ENCODE results near the gene KRTAP17-1.
"Not testable (repeated sequence)": the region's sequence is repeated elsewhere in the genome, so short reads cannot be mapped to it uniquely, and the experiment has no call there.

The KRTAP17-1 gene

GRCh38 chr17:41315204-41315794 is at the start of gene KRTAP17-1:
Gene KRTAP17-1, minus strand, starts transcription at chr17:41315710. Its CDS starts 60 bp downstream, at chr17:41315650.
- no peak for DNase-seq

DNA sequence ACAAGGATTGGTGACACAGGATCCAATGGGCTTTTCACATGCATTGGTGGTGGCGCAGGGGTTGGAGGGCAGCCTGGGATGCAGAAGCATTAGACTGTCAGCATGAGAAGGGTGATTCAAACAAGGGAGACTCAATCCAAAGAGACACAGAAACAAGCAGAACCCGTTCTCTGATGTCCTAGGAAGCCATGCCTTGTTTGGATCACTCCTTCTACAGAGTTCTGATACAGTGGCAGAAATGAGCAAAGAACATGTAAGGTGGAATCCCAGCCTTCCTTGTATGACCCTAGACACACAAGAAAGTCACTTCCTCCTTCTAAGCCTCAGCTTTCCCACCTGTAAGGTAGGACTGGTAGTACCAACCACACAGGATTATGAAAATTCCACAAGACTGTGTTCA is 48.4 kb upstream of the KRTAP17-1 start:
- DNase-seq, result no peak

GRCh38 chr17:41360296-41360995 is 44.9 kb upstream of the KRTAP17-1 start:
- no peak for DNase-seq

- no peak for DNase-seq
Observed at GRCh38 chr17:41354536-41354935, 39.0 kb upstream of the KRTAP17-1 start.

GRCh38 chr17:41352597-41353366 is 37.3 kb upstream of the KRTAP17-1 start:
- no peak for DNase-seq

- no peak for DNase-seq
Observed at GRCh38 chr17:41351177-41351576, 35.7 kb upstream of the KRTAP17-1 start.

DNA sequence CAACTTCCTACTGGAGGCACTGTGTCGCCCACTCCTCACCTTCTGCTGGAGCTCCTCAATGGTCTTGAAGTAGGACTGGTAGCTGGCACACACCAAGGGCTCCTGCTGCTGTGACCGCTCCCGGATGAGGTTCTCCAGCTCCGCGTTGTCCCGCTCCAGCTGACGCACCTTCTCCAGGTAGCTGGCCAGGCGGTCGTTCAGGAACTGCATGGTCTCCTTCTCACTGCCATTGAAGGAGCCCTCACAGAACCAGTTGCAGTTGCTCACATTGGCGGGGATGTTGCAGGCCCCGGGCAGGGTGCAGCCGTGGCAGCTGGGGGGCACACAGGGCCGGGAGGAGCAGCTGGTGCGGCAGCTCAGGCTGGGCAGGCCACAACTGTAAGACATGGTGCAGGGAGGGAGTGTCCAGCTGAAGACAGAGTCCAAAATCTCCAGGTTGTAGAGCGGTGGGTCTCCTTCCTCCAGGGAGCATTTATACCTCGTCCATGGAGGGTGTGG is 34.9 kb upstream of the KRTAP17-1 start, which contains the start of gene KRT33A:
Gene KRT33A, minus strand, starts transcription at position 448 of the 498 bp plus-strand sequence. Its CDS starts 61 bp downstream, at position 387.
- not testable (repeated sequence) for DNase-seq

GRCh38 chr17:41347869-41348760 is 32.6 kb upstream of the KRTAP17-1 start:
- DNase-seq, result no peak

DNA sequence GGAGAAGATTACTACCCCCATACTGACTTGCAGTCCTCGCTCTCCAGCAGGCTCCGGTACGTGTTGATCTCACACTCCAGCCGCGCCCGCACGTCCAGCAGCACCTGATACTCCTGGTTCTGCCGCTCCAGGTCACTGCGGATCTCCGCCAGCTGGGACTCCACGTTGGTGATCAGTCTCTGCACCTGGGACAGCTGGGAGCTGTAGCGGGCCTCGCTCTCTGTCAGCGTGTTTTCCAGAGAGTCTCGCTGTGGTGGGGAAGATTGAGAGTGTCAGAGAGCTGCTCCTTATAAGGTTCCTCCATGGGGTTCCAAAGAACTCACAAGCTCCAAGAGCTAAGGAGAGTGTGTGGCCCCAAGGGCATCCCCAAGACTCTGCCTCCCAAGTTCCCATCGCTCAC is 30.9 kb upstream of the KRTAP17-1 start:
- DNase-seq, result not testable (repeated sequence)

DNA sequence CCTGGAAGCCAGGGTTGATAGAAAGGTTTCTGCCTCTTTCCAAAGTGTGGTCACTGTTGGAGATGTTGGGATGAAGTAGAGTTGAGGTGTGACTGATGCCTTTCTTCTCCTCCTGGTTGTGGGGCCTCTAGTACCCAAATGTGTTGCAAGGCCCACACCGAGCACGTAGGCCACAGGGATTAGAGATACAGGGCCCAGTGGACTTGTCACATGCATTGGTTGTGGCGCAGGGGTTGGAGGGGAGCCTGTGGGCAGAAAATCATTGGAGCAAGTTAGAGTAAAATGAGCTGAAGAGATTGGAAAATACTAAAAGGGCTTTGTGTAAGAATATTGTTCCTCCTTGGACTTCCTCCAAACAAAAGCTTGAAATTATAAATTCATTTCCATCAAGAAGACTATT is 30.5 kb upstream of the KRTAP17-1 start:
- DNase-seq, result no peak

DNA sequence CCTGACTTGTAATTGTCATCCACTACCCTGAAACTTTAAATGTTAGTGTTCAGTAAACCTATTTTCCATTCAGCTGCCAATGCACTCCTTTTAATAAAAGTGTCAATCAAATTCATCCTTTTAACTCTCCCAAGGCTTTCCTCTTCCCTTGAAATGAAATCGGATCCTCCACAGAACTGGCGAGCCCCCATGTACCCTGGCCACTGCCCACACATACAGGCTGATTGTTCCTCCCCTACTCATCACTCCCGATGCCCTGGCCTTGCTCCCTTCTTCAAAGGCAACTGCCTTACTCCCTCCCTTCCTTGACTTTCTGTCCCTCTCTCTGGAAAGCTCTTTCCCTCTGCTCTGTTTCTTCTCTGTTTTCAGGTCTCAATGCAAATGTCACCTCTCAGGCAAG is 27.5 kb upstream of the KRTAP17-1 start:
- DNase-seq, result no peak

DNA sequence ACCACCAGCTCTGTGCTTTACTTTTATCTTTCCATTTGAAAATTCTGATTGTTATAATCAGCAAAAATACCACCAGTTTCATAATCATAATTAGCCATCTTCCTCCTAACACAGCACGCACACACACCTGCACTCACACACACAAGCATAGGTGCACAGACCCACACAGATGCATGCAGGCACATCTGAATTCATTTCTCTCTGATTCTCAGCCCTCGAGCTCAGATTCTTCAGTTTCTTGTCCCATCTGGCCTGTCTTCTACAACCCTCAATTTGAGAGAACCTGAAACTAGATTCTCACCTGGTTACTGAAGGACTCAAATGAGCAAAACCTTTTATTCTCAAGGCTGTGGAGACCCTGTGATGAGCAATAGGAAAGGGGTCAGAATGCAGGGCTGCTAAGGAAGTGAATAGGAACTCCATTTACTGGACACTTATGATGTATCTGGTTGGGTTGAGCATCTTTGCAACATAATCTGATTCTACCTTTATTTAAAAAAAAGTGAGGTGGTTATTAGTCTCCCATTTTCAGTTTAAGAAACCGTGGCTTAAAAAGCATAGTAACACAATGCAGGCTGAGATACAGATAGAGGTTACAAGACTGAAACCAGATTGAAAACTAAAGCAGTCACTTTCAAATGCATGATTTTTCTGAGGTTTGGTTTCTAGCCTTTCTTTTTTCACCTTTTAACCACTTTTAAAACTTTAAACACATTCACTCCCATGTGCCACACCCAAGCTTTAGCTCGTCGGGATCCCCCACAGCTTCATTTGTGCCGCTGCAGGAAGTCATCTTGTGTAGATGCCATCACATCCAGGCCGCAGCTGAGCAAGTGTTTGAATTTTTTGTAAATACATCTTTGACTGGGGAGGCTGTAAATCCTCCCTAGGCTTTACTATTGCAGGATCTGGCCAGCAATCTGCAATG is 25.7 kb upstream of the KRTAP17-1 start:
- peak; percentile 24 to 88 (median 54) for DNase-seq

DNA sequence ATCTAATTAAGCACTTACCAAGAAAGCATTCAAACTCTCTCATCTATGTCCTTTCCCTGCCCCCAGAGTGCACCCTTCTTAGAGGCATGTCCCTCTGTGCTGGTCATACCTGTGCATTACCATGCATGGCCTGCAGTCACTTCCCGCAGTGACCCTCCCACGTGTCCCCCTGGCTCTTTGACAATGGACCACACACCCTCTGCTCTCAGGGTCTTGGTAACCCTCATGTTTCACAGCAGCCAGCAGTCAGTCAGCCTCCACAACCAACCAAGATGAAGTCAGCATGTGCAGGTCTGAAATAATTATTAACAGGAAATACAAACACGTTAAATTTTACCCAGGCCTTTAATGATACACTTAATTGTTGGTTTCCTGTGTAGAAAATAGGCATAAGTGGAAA is 25.0 kb upstream of the KRTAP17-1 start:
- no peak for DNase-seq

GRCh38 chr17:41339571-41340172 is 24.2 kb upstream of the KRTAP17-1 start:
- peak in 1 of 6 experiments; percentile 35 for DNase-seq

DNA sequence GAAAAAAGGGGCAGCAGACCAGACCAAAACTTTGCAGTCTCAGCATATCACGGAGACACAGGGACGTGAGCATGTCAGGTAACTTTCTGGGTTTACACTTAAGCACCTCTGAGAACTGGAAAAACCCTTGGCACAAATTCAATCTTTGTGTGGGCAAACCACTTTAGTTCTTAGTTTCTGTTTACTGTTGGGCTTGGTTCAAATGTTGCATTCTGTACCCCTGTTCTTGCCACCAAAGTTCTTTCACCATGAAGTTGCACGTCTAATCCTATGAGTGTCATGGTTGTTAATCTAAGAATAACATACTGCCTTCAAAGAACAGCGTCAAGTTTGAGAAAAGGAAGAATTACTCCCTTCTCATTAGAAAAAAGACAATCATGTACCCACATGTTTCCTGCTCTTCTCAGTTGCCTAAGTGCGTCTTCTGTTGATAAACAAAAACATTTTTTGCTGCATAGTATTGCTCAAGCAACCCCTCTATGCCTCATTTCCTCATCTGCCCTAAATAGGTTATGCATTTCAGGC is 23.5 kb upstream of the KRTAP17-1 start:
- peak; percentile 19 to 90 (median 66) for DNase-seq

GRCh38 chr17:41335747-41336146 is 20.2 kb upstream of the KRTAP17-1 start:
- no peak for DNase-seq

GRCh38 chr17:41334385-41335305 is 19.1 kb upstream of the KRTAP17-1 start:
- DNase-seq, result no peak

GRCh38 chr17:41333836-41334235 is 18.3 kb upstream of the KRTAP17-1 start:
- no peak for DNase-seq

GRCh38 chr17:41333098-41333497 is 17.6 kb upstream of the KRTAP17-1 start:
- DNase-seq, result no peak
